ENCODE results near the gene AK8. TPM values are rescaled to one million over a fixed set of nuclear protein-coding genes. Genes with fewer than 3 reads are reported as not detected.

The AK8 gene
- total RNA-seq, 1 donor from 2014 or later = 0.13 TPM

DNA sequence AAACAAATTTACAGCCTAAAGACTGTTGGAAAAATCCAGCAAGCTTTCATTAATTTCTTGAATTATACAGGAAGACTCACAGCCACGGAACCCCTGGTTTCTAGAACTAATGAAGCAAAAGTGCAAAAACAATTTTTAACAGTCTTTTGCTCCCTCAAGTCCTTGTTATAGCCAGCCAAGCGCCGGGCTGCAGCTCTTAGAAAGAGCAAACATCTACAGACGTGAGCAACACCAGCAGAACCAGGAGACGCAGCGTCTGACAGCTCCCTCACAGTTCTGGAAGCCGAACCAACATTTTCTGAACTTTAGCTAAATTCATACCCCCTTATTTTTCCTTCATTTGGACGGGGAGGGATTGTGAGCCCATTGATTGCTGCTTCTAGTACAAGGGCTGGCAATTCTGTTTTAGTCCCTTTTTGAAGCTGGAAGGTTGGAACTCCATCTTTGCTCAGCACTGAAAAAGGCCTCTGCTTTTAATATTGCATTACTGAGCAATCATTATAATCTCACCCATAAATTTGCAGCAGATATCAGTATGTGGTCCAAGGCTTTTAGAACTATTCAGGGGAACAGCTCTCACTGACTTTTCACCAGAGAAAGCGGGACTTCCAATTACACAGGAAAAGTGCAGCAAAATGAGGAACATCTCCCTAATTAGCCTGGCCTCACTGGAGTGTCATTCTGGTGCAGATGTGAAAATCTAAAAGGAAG is 45.8 kb downstream of the AK8 start:
- intact Hi-C loops (cut with DNase I) = no loop called here
- peak; percentile 31 for DNase-seq (ENCODE audit: low spot score)

DNA sequence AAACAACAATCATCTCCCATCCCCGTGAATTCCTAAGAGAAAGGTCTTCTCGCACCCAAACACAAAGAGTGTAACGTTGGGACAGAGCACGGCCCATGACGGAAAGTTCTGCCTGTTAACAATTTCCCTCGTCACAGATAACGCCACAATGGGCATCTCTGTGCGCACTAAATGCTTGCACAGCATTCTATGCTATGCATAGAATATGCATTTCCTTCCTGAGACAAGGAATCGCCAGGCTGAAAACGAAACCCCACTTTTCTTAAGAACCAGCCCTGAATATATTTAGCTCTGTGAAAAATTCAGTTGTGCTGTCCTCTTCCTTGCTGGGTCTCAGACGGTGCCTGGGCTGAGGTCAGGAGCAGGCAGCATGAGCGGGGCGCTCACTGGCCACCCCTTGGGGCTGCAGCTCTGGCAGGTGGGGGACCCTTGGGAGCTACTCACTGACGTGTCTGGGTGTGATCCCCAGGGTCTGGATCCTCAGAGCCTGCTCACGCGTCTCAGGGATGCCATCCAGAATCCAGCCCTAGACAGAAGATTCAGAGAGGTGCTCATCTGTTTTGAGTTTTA is 49.8 kb downstream of the AK8 start:
- DNase-seq (ENCODE audit: low spot score) = peak; percentile 50

DNA sequence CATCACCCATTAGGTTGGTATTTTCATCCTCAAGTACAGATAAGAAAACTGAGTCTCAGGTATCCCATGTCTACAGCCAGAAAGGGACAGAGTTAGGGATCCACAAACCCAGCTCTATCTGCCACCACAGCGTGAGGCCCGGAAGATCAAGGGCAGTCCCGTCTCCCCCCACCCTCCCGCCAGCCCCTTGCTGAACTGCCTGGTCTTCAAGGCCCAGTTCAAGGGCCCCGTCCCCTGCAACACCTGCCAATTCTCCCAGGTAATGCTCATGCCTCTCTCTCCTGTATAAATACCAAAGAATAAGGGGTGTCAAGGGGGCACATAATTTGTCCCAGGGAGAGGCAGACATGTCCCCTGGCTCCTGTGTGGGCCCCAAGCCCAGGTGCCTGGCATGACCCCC is 50.7 kb downstream of the AK8 start:
- intact Hi-C loops (cut with DNase I) = no loop called here

More for the DNA sequence above, 49.8 kb downstream of the AK8 start:
- intact Hi-C loops (cut with DNase I) = no loop called here

DNA sequence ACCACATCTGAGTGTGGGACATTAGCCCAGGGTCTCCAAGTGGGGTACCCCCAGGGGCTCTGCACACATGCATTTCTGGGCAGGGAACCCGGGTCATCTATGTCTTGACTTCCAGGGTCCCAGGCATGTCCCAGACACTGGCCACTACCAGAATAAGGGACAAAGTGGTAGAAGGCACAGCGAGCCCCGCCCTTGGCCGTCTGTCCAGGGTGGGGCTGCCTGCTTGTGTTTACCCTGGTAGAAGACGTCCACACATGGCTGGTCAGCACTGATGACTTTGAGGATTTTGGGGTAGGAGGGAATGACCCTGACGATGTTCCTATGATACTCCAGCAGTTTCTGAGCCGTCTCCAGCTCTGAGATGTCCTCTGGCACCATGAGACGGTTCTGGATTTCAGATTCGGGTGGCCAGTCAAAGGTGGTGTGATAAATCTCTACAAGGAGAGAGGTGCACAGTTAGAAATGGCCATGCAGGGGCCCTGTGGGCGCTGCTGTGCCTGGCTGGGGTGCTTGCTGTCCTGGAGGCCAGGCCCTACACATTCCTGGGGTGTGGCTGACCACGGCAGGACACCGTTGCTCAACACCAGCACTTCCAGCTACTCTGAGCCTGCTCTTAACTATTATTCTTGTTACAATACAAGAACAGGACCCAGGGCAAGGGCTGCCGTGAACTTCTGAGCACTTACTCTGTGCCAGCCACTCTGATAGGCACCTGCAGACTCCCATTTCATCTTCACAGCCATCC is 51.3 kb downstream of the AK8 start:
- DNase-seq (ENCODE audit: low spot score) = peak; percentile 53
- intact Hi-C loops (cut with DNase I) = no loop called here

More for the DNA sequence above, 50.7 kb downstream of the AK8 start:
- DNase-seq (ENCODE audit: low spot score) = peak; percentile 51

DNA sequence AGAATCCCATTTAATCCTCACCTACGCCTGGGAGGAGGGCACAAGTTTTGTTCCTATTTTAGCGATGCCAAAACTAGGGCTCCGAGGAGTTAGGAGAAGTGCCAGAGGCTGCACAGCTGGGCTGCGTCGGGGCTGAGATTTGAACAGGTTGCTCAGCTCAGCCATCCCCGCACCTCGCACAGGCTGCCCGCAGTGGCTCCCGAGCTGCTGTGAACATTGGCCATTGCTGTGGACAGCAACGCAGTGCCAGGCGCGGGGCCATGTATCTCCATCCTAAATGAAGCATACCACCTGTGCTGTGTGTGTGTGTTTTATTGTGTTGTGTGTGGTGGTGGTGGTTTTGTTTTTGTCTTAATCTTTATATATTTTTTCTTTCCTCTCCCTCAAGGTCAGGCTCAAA is 52.0 kb downstream of the AK8 start:
- intact Hi-C loops (cut with DNase I) = no loop called here
- peak; percentile 69 for DNase-seq (ENCODE audit: low spot score)

DNA sequence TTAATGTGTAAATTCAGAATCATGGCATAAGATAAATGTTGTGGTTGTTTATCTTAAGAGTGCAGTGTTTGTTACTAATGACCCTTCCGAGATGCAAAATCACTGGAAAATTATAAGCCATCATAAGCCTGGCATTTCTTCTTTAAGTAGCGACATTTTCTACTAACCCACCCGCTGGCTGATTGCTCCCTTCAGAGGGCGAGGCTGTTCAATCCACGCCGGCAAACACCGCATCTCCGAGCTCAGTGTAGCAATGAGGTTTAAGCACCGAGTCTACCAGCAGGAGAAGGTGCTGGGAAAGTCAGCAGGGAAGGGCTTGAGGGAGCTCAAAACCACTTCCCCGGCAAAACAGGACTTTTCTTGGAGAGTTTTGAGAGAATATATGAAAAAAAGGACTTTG is 52.7 kb downstream of the AK8 start:
- intact Hi-C loops (cut with DNase I) = no loop called here

DNA sequence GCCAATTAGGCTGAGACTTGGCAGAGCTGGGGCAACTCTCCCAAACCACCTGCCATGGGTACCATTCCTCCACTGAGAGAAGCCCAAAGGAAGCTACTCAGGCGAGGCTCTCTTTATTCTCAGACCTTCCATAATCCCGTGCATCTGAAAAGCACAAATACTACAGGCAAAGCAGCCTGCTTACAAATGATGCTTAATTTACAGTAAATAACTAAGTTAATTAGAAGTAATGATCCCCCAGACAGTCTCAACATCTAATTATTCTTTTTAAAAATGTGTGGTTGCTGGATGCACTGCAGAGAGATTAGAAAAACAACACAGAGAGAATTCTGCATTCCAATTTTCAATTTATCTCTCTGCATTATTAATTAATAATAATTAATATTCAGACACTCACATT is 53.1 kb downstream of the AK8 start:
- intact Hi-C loops (cut with DNase I) = no loop called here
- no peak for DNase-seq (ENCODE audit: low spot score)

More for the DNA sequence above, 52.7 kb downstream of the AK8 start:
- no peak for DNase-seq (ENCODE audit: low spot score)

DNA sequence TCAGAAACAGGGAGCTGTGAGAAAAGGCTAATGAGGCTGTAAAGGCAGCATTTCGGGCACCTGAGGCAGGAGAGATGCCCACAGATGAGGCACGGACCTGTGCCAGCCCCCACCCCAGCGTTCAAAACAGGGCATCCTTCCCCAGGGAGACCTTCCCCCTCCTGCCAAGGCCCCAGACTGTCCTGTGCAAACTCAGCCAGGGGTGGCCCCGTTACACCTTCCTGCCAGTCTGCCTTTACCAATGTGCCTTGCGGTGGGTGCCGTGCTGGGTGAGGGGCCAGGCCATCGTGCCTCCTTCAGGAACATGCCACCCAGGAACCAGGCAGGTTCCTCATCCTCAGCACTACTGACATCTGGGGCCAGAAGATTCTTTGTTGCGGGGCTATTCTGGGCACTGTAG is 53.9 kb downstream of the AK8 start:
- intact Hi-C loops (cut with DNase I) = no loop called here
- DNase-seq (ENCODE audit: low spot score) = no peak

DNA sequence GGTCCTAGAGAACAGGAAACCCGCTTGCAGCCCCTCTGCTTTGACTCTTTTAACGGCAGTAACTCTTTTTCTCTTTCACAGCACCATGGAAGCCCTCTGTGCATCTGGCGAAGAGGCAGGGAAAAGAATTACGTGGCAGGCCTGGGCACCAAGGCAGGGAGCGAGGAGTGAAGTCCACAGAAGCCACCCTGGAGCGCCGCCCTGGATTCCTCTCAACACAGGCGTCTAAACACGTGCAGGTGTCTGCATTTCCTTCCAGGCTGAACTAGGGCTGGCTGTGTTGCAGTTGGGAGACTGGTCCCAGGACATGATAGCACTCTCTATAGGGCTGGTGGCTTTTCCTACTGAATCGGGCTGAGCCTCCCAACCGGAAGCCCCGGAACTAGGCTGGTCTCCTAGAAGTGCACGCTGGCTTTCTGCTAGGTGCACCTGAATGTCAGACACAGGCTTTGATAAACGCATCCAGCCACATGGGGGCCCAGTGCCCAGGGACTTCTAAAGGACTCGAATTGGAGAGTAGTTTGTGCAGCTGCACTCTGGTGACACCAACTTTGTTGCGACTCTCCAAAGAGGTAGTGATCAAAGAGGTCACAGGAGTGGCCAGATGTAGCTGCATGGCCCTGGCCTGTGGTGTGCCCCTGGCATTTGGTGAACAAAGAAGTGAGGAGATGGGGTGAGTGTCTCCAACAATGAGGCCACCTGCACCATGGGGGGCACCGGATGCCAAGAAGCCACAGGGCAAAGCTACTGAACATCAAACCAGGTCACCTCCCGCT is 54.5 kb downstream of the AK8 start:
- intact Hi-C loops (cut with DNase I) = no loop called here
- no peak for DNase-seq (ENCODE audit: low spot score)

DNA sequence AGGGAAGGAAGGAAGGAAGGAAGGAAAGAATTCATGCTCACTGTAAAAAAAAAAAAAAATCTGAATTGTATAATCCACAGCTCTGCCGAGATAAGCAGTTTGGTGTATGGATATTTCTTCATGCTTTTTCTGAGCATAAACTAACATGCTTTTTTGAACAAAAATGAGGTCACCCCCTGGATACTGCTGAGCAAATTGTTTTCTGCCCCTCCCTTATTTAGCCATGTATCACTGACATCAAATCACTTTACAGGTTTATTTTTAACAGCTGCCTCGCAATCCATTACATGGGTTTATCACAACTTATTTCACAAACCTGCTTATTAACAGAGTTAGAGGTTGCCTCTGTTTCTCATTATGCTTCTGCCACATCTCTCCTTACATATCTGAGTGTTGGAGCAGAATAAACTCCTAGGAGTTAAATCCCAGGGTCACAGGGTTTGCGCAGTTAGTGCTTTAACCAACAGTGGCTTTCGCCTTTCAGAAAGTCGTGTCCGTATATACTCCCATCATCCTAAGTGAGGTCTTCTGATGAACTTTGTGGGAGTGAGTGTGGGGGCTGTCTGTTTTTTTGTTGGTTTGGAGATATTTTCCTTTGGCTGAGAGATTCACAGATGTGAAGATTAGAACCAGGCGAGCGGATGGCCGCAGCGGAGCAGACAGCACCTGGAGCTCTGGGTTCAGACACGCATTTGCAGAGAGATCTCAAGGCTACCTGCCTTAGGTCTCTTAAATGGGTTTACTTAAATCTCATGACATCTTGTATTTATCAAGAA is 57.7 kb downstream of the AK8 start:
- DNase-seq (ENCODE audit: low spot score) = no peak
- intact Hi-C loops (cut with DNase I) = no loop called here

DNA sequence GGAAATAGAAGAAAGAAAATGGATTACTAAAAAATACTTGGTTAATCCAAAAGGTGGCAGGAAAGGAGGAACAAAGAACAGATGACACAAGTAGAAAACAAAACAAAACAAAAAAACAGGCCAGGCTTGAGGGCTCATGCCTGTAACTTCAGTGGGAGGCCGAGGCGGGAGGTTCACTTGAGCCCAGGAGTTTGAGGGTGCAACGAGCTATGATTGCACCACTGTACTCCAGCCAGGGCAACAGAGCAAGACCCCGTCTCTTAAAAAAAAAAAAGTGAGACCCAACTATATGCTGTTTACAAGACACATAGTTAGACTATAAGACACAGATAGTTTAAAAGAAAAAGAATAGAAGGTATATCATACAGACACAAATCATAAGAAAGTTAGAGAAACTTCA is 59.5 kb downstream of the AK8 start:
- no peak for DNase-seq (ENCODE audit: low spot score)
- intact Hi-C loops (cut with DNase I) = no loop called here

DNA sequence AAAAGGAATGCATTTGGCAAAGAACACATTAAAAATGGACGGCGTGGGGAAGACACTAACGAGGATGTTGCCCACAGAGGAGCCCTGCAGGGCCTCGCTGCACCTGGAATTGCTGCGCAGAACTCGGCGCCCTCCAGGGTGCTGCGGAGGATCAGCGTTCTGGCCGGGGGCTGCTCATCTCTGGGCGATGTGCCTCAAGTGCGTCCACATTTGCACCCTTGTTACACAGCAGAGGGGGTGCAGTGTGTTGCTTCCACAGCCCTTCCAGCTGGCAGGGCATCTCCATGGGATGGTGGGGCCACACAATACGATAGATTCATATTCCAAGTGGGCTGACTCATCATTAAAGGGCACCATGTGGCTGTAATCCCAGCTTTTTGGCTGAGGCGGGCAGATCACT is 63.1 kb downstream of the AK8 start:
- intact Hi-C loops (cut with DNase I) = no loop called here

DNA sequence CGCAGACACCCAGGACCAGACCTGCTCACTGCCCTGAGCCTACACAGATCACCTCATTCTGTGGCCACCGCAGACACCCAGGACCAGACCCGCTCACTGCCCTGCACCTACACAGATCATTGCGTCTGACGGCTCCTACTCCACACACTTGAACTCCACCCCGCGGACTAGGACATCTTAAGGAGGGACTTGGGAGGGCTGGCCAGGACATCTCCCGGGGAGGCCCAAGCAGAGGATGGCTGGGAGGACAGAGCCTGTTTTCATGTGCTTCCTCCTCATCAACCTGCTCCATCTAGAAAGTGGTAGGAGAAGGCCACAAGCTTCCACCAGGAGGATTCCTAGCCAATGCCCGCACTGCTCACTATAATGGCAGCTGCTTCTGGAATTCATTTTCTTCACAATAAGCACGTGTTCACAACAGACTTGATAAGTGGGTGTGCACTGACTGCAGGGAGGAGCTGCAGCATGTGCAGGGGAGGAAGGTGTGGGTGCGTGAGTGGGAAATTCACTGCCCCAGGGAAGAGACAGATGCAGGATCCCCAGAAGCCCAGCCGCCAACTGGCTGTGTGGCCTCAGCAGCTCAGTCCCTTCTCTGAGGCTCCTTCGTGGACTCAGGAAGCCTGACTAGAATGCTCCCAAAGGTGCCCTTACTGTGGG is 64.8 kb downstream of the AK8 start:
- intact Hi-C loops (cut with DNase I) = no loop called here
- no peak for DNase-seq (ENCODE audit: low spot score)

More for the DNA sequence above, 63.1 kb downstream of the AK8 start:
- no peak for DNase-seq (ENCODE audit: low spot score)

DNA sequence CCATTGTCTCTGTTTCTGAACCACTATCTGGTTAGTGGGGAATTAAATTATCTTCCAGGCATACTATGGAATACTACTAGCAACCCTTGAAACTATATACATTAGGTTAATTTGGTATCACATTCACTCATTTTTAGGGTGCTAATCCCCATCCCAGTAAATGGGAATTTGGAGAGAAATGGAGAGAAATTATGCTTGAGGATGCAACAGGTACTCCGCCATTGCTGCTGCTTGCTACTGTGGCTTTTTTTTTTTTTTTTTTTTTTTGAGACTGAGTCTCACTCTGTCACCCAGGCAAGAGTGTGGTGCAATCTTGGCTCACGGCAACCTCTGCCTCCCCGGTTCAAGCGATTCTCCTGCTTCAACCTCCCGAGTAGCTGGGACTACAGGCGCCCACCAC is 66.1 kb downstream of the AK8 start:
- intact Hi-C loops (cut with DNase I) = no loop called here
- no peak for DNase-seq (ENCODE audit: low spot score)

DNA sequence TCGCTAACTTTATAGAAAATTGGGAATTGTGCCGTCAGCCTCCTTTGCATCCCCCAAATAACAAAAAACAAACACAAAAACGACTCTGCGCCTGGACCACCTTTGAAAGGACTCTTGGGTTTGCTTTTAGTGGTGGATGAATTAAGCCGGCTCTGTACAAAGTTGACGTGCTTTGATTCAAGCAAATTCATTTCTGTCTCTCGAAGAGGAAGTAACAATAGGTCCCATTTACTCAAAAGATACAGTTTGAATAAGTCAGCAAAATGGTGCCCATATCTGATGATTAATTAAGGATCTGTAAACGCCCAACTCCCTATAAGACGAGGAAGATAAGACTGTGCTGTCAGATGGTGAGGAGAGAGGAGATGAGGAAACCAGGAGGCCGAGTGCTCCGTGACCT is 67.8 kb downstream of the AK8 start:
- intact Hi-C loops (cut with DNase I) = no loop called here
- no peak for DNase-seq (ENCODE audit: low spot score)

DNA sequence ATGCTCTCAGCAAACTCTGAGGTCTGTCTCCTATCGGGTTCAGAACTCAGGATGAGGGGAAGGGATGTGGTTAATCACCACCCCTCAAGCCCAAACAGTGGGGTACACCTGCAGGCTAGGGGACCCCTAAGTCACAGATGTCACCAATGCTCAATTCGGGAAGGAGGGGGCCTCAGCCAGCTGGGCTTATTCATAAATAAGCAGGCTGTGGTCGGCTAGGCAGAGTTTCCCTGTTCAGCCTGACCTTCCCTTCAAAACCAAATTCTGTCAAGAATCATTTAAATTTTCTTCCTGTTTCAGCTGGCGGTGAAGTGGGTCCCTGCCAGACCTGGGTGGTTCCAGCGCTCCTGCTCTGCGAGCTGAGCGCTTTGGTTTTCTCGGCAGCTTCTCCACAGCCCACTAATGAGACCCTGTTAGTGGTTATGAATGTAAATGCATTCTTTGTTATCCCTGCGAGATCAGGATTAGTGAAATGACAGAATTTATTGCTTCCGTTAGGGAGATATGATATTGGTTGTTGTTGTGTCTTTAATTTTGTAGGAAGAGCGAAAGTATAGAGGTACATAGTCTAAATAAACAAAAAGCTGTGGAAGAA is 68.3 kb downstream of the AK8 start:
- intact Hi-C loops (cut with DNase I) = no loop called here

DNA sequence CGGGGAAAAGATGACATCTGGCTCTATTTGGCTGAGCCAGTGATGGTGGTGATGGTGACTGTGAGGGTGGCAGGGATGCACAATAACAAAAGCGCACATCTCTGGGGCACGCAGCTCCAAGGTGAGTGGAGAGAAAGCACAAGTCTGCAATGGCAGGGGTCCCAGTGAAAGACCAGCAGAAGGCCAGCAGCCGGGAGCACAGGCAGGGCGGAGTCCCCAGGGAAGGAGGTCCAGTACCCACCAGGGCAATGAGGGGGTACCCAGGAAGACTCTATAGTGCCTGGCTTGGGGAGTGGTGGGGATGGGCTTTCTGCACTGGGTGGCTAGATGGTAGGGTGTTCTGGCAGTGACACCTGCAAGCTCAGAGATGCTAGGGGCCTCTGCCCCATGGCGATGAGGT is 69.4 kb downstream of the AK8 start:
- no peak for DNase-seq (ENCODE audit: low spot score)
- intact Hi-C loops (cut with DNase I) = no loop called here

More for the DNA sequence above, 68.3 kb downstream of the AK8 start:
- no peak for DNase-seq (ENCODE audit: low spot score)

DNA sequence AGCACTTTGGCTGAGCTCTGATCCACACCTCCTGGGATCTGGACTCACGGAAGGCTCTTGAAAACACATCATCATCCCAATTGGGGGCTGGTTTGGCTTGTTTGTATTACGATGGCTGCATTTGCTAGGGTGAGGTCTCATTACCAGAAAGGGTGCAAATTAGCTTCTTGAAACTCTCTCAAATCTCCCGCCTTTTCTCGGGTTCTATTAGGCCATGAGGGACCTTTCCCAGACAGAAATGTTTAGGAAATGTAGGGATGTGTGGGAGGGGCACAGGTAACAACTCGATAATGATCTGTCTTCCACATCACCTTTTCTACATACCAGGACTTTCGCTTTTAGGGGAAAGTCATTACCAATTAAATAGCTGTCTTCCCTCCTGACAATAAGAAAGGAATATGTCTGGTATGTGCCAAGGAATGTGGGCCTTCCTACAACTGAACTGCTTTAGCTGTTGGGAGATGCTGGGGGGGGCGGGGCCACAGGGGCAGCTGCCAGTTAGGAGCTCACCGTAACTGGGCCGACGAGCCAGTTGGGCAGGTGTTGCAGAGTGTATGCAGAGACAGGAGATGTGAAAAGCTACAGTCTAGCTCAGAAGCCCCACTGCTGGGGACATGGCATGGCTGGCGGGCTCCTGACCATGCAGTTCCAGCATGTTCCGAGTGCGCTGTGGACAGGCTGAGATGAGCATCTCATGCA is 71.2 kb downstream of the AK8 start:
- intact Hi-C loops (cut with DNase I) = no loop called here
- DNase-seq (ENCODE audit: low spot score) = no peak

All from cardiac septum (tissue), 1 donor.